LNCaP clone FGC (cell line): Measurements from ENCODE around the gene RILPL1.
"Not testable (repeated sequence)": the region's sequence is repeated elsewhere in the genome, so short reads cannot be mapped to it uniquely, and the experiment has no call there.

Source experiments
- DNase-seq: peaks from one replicate; pipeline ENCODE4 v3.0.0-alpha.2; 2011; ENCODE audit warnings: low read depth
- H3K4me3 ChIP-seq: 2 replicates; pipeline ENCODE4 v1.5.1; 2011; ENCODE audit warnings: mild to moderate bottlenecking, low read depth, low read length, control low read depth
- TF ChIP-seq, protein P1 (sequence below): IDR thresholded peaks from 2 replicates; pipeline ENCODE4 v1.5.1; 2012; ENCODE audit warnings: mild to moderate bottlenecking; ENCODE audit not compliant: control insufficient read depth, insufficient read depth; ENCODE audit errors: extremely low read depth

The RILPL1 gene

DNA sequence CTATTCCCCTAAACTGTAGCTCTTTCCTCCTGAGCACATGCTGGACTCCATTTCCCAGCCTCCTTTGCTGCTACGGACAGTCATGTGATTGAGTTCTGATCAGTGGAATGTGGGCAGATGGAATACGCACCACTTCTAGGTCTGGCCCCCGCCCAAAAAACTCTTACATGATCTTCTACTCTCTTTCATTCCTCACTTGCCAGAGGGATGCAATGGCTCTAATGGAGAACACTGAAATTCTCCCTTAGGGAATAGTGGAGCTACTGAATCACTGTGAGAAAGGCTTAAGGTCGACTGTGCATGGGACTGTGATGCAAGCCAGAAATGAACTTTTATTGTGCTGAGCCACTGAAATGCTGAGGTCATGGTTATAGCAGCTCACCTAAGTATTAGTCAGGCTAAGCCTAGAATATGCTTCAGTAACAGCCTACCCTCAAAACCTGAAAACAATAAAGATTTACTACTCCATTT lies 37.9 kb upstream of the RILPL1 start:
- H3K4me3 ChIP-seq = no peak overlapping the region
- TF ChIP-seq, protein P1, sequence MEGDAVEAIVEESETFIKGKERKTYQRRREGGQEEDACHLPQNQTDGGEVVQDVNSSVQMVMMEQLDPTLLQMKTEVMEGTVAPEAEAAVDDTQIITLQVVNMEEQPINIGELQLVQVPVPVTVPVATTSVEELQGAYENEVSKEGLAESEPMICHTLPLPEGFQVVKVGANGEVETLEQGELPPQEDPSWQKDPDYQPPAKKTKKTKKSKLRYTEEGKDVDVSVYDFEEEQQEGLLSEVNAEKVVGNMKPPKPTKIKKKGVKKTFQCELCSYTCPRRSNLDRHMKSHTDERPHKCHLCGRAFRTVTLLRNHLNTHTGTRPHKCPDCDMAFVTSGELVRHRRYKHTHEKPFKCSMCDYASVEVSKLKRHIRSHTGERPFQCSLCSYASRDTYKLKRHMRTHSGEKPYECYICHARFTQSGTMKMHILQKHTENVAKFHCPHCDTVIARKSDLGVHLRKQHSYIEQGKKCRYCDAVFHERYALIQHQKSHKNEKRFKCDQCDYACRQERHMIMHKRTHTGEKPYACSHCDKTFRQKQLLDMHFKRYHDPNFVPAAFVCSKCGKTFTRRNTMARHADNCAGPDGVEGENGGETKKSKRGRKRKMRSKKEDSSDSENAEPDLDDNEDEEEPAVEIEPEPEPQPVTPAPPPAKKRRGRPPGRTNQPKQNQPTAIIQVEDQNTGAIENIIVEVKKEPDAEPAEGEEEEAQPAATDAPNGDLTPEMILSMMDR = no peak
- no peak for DNase-seq

DNA sequence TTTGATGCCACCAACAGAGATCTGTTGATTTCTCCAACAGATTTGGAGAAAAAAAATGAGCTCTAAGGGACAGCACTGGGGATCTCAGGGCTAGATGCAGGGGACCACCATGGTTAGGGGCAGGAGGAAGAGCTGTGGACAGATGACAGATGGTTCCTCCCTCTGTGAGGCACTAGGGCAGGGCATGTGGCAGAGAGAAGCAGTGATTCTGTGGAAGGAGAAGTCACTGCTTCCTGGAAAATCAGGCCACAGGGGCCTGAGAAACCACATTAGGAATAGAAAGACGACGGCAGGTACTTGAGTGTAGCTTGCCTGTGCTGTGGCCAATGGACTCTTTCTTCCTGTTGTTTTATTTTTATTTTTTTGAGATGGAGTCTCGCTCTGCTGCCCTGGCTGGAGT lies 25.9 kb upstream of the RILPL1 start:
- DNase-seq = no peak
- TF ChIP-seq, protein P1 = no peak

DNA sequence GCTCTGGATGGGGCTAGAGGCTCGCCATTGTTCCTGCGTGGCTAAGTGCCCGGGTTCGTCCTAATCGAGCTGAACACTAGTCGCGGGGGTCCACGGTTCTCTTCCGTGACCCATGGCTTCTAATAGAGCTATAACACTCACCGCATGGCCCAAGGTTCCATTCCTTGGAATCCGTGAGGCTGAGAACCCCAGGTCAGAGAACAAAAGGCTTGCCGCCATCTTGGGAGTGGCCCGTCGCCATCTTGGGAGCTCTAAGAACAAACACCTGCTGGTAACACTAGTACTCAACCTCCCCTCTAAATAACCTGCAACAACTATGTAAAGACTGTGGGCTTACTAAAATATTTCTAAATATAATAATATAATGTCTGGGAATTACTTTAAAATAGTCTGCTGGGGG lies 25.0 kb upstream of the RILPL1 start:
- DNase-seq, H3K4me3 ChIP-seq: not testable (repeated sequence)

More for the DNA sequence above, 25.9 kb upstream of the RILPL1 start:
- no peak overlapping the region for H3K4me3 ChIP-seq

DNA sequence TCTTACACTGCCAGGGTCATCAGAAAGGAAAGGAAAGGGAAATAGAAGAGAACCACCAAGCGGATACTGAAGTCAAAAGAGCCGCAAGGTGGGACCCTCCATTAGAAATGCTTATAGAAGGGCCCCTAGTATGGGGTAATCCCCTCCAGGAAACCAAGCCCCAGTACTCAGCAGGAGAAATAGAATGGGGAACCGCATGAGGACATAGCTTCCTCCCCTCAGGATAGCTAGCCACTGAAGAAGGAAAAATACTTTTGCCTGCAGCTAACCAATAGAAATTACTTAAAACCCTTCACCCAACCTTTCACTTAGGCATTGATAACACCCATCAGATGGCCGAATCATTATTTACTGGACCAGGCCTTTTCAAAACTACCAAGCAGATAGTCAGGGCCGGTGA lies 21.3 kb upstream of the RILPL1 start:
- not testable (repeated sequence) for H3K4me3 ChIP-seq, DNase-seq

DNA sequence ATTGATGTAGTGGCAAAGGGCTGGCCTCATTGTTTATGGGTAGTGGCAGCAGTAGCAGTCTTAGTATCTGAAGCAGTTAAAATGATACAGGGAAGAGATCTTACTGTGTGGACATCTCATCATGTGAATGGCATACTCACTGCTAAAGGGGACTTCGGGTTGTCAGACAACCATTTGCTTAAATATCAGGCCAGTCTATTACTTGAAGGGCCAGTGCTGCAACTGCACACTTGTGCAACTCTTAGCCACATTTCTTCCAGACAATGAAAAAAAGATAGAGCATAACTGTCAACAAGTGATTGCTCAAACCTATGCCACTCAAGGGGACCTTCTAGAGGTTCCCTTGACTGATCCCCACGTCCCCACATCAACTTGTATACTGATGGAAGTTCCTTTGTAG lies 20.6 kb upstream of the RILPL1 start:
- H3K4me3 ChIP-seq, DNase-seq: not testable (repeated sequence)

DNA sequence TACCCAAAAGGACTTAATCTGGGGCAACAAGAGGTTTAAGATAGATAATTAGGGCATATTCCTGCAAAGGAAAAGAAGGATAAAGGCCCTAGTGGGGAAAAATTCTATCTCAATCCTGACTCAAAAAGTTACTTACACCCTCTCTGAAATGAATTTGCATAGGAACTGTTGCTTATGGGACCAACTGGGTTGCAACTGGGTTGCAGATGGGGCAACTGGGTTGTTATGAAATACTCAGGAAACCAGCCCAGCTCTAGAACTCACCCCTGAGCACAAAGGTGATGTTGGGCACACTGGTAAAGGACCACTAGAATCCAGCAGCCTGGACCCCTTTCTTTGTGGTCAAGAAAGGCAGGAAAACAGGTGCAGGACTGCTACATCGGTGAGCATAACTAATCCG lies 17.2 kb upstream of the RILPL1 start:
- H3K4me3 ChIP-seq = no peak overlapping the region
- DNase-seq = no peak
- TF ChIP-seq, protein P1 = no peak

DNA sequence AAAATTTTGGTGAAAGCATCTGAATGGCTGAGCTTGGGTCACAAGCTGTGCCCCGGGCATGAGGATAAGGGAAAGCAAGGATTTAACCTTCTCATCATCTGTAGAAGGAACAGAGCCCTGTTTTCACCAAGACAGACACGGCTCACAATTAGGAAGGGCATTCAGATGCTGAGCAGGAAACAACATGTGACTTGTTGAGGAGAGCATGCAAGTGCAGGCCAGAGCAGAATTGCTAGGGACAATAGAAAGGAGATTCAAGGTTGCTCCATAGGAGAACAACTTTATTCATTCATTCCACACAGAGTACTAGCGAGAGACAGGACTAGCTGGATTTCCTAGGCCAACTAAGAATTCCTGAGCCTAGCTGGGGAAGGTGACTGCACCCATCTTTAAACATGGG lies 14.6 kb upstream of the RILPL1 start:
- DNase-seq = no peak
- TF ChIP-seq, protein P1 = no peak
- H3K4me3 ChIP-seq = no peak overlapping the region

DNA sequence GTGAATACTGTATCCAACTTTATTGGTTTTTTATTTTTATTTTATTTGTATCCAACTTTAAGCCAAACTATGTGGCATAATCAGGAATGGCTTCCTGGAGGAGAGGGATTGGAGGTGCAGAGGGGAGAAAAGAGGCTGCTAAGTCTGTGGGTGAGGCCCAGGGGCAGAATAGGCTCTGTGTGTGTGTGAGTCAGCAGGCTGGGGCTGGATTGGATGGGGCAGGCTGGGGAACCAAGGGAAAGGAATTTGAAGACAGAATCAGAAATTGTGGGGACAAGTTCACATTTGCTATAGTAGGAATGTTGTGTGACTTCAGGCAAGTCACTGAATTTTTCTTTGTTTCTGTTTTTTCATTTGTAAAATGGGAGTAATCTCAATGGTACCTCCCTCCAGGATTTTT lies 12.8 kb upstream of the RILPL1 start:
- no peak overlapping the region for H3K4me3 ChIP-seq
- TF ChIP-seq, protein P1 = no peak
- no peak for DNase-seq

DNA sequence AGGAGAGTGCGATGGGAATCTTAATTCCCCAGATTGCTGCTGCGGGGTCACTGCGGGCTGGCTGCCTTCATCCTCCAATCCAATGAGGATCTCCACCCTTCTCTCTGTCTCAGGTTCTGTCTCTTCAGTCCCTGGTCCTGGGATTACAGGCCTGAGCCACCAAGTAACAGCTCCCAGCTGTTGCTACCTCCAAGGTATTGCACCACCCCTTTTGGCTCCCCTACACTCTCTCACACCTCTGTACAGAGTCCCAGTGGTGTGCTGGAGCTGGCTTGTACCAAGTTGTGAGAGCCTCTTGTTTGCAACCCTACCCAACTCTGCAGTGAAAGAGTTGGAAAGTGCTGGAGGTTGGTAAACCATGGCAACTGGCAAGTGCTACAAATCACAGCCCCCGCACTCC lies 10.0 kb upstream of the RILPL1 start:
- DNase-seq = no peak
- TF ChIP-seq, protein P1 = no peak
- no peak overlapping the region for H3K4me3 ChIP-seq
